K562 (cell line): ENCODE results near the gene COQ5. TPM values are rescaled to one million over a fixed set of nuclear protein-coding genes. Genes with fewer than 3 reads are reported as not detected.
A peak's percentile ranks its signal among the peaks of the same experiment; 100 is the strongest.
"Not testable (repeated sequence)": the region's sequence is repeated elsewhere in the genome, so short reads cannot be mapped to it uniquely, and the experiment has no call there.

Source experiments
- CTBP1 ChIP-seq: fragments of 450-650 bp; IDR thresholded peaks from 2 replicates; pipeline ENCODE4 v1.6.1; 2016; ENCODE audit warnings: borderline replicate concordance
- EP300 ChIP-seq: IDR thresholded peaks from 2 replicates; pipeline ENCODE4 v1.6.1; 2012; ENCODE audit warnings: low read length, improper control_type of control experiment
- ESRRA ChIP-seq: fragments of 450-650 bp; IDR thresholded peaks from 2 replicates; pipeline ENCODE4 v1.6.1; 2014; ENCODE audit warnings: low read depth, mild to moderate bottlenecking, moderate library complexity, borderline replicate concordance
- GATA2 ChIP-seq: sonication (generic); formaldehyde crosslinking; IDR thresholded peaks from 2 replicates; pipeline ENCODE4 v1.4.0; 2020; ENCODE audit warnings: mild to moderate bottlenecking, missing genetic modification reagents
- JUND ChIP-seq, 2 experiments: IDR thresholded peaks; 2 replicates in 1 of 2; 3 replicates in 1 of 2; pipeline ENCODE4 v1.6.1; 2011; ENCODE audit warnings: borderline replicate concordance in 2 of 2, low read depth in 2 of 2, low read length in 2 of 2, improper control_type of control experiment in 1 of 2, missing biosample characterization in 1 of 2, missing genetic modification characterization in 1 of 2, missing genetic modification reagents in 1 of 2
- KLF16 ChIP-seq: IDR thresholded peaks from 2 replicates; pipeline ENCODE4 v1.6.1; 2016; ENCODE audit warnings: antibody characterized with exemption
- L3MBTL2 ChIP-seq: fragments of 450-650 bp; IDR thresholded peaks from 2 replicates; pipeline ENCODE4 v1.6.1; 2016; ENCODE audit warnings: mild to moderate bottlenecking, moderate library complexity
- MEIS2 ChIP-seq: fragments of 450-650 bp; IDR thresholded peaks from 2 replicates; pipeline ENCODE4 v1.6.1; 2014; ENCODE audit warnings: mild to moderate bottlenecking; ENCODE audit not compliant: partially characterized antibody
- MITF ChIP-seq: IDR thresholded peaks from 2 replicates; pipeline ENCODE4 v1.6.1; 2014; ENCODE audit warnings: antibody characterized with exemption
- NR2C2 ChIP-seq, 2 experiments: fragments of 200-800 bp in 1 of 2; sonication (Bioruptor generic) in 1 of 2; sonication (generic) in 1 of 2; formaldehyde crosslinking in 1 of 2; IDR thresholded peaks; 2 replicates each; pipeline versions ENCODE4 v1.6.1 to v1.8.0; 2016 to 2022; ENCODE audit warnings: mild to moderate bottlenecking in 1 of 2, missing compliant biosample characterization in 1 of 2, missing genetic modification characterization in 1 of 2, missing genetic modification reagents in 1 of 2
- PBX2 ChIP-seq, 2 experiments: IDR thresholded peaks in 1 of 2; conservative IDR thresholded peaks in 1 of 2; 2 replicates each; pipeline ENCODE4 v1.6.1; 2016; ENCODE audit warnings: low read depth in 2 of 2, mild to moderate bottlenecking in 1 of 2, missing compliant biosample characterization in 1 of 2, missing genetic modification characterization in 1 of 2, moderate library complexity in 1 of 2
- STAT5A ChIP-seq: IDR thresholded peaks from 2 replicates; pipeline ENCODE4 v1.6.1; 2012; ENCODE audit warnings: low read length, inconsistent platforms, borderline replicate concordance
- USF2 ChIP-seq: sonication (generic); formaldehyde crosslinking; IDR thresholded peaks from 2 replicates; pipeline ENCODE4 v1.5.0; 2020; ENCODE audit warnings: missing genetic modification reagents
- polyA plus RNA-seq, 8 experiments: library from polyadenylated mRNA; depleted of rRNA in 4 of 8; stranded (reverse) in 5 of 8; unstranded in 3 of 8; fragments of >200 nt; fragmentation: Nextera tagmentation in 2 of 8; fragmentation: Illumina TruSeq in 1 of 8; extraction: Ambion mirVana in 2 of 8; extraction: Trizol in 1 of 8; gene quantifications; 2 replicates each; pipeline versions ENCODE4 v1.2.1 to v1.2.3, GENCODE V29; 2011 to 2014; ENCODE audit warnings: inconsistent platforms in 1 of 8, missing spikeins in 1 of 8
- total RNA-seq, 7 experiments: library from RNA; depleted of rRNA in 6 of 7; stranded (reverse); fragments of >200 nt in 6 of 7; fragmentation: Illumina TruSeq in 2 of 7; extraction: Trizol in 2 of 7; gene quantifications; 2 replicates each; pipeline versions ENCODE4 v1.2.1 to v1.2.3, GENCODE V29; 2011 to 2021; ENCODE audit warnings: low replicate concordance in 1 of 7
- TF ChIP-seq, protein P1 (sequence below): sonication (generic); IDR thresholded peaks from 2 replicates; pipeline ENCODE4 v1.6.1; 2016

Gene COQ5
- total and polyA plus RNA-seq, 9 of the 15 experiments (the other 6 are each of a cell fraction or from before 2014, with no cell fraction given): 19.2 to 59.7 (median 30.4) TPM

DNA sequence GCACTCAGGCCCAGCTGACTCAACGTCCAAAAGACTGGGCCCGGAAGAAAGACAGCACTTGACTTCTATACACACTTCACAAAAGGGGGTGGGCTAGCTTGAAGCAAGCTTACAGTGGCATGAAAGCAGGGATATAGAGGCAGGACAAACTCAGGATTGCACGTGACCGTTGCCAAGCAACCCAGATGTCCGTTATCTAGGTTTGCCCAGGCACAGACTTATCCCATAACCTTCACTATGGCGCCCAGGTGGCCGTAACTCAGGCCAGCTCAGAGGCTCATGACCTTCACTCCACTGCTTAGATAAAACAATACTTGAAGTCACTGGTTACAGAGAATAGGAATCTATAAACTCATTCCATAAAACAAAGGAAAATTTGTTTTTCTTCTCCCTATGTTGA lies 41.4 kb downstream of the COQ5 start (continued):
- TF ChIP-seq ESRRA: peak; percentile 60
- TF ChIP-seq PBX2 (CRISPR knock-in tag; IDR thresholded peaks at IDR 0.05; ENCODE audit: low read depth); NR2C2 (CRISPR knock-in tag; IDR thresholded peaks at IDR 0.05): not testable (repeated sequence)
- TF ChIP-seq PBX2 (tag; conservative IDR thresholded peaks at IDR 0.05; ENCODE audit: low read depth): 0 out of 2 replicates have a peak, but pooled peaks have one; percentile 13
- TF ChIP-seq, protein P1, sequence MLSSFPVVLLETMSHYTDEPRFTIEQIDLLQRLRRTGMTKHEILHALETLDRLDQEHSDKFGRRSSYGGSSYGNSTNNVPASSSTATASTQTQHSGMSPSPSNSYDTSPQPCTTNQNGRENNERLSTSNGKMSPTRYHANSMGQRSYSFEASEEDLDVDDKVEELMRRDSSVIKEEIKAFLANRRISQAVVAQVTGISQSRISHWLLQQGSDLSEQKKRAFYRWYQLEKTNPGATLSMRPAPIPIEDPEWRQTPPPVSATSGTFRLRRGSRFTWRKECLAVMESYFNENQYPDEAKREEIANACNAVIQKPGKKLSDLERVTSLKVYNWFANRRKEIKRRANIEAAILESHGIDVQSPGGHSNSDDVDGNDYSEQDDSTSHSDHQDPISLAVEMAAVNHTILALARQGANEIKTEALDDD: peak; percentile 25; the same call in 1 of the 2 replicates
- 0 out of 2 replicates have a peak, but pooled peaks have one; percentile 22 for TF ChIP-seq NR2C2 (tag; IDR thresholded peaks at IDR 0.05)
- peak; percentile 65 for TF ChIP-seq EP300
- peak; percentile 58; the same call in 1 of the 2 replicates for TF ChIP-seq JUND (IDR thresholded peaks at IDR 0.05; ENCODE audit: borderline replicate concordance, low read depth, low read length)
- peak; percentile 16; the same call in 1 of the 3 replicates for TF ChIP-seq JUND (tag; IDR thresholded peaks at IDR 0.05; ENCODE audit: borderline replicate concordance, low read depth, low read length)
- TF ChIP-seq MITF: peak; percentile 73
- TF ChIP-seq L3MBTL2: 0 out of 2 replicates have a peak, but pooled peaks have one; percentile 33
- TF ChIP-seq STAT5A: peak; percentile 60
- peak; percentile 70 for TF ChIP-seq KLF16
- peak; percentile 20; the same call in 1 of the 2 replicates for TF ChIP-seq USF2 (CRISPR knock-in tag)
- 0 out of 2 replicates have a peak, but pooled peaks have one; percentile 16 for TF ChIP-seq GATA2 (CRISPR knock-in tag)
- peak; percentile 40 for TF ChIP-seq MEIS2
- peak; percentile 34; the same call in 1 of the 2 replicates for TF ChIP-seq CTBP1
